Kidney epithelial cell (primary cell): ENCODE measurements around the gene ADH6. TPM values are rescaled to one million over a fixed set of nuclear protein-coding genes. Genes with fewer than 3 reads are reported as not detected.
"Not testable (repeated sequence)": the region's sequence is repeated elsewhere in the genome, so short reads cannot be mapped to it uniquely, and the experiment has no call there.

Experiments
- DNase-seq: peaks from one replicate; pipeline ENCODE4 v3.0.0-alpha.2; 2010; ENCODE audit warnings: low read depth
- H3K27me3 ChIP-seq: 2 replicates; pipeline ENCODE4 v1.6.0; 2011; ENCODE audit warnings: low read length; ENCODE audit not compliant: control insufficient read depth, insufficient read depth
- H3K36me3 ChIP-seq: 2 replicates; pipeline ENCODE4 v1.5.1; 2011; ENCODE audit warnings: low read length; ENCODE audit not compliant: control insufficient read depth, insufficient read depth
- H3K4me3 ChIP-seq: 2 replicates; pipeline ENCODE4 v1.5.1; 2011; ENCODE audit warnings: low read depth, mild to moderate bottlenecking, control low read depth, low read length
- CTCF ChIP-seq: IDR thresholded peaks from 2 replicates; pipeline ENCODE4 v1.5.1; 2011; ENCODE audit warnings: mild to moderate bottlenecking, moderate library complexity, low read length, control low read depth, inconsistent platforms; ENCODE audit not compliant: insufficient read depth, poor library complexity, severe bottlenecking
- total RNA-seq: library from RNA; depleted of rRNA; stranded (reverse); fragments of >200 nt; gene quantifications from 2 replicates; pipeline ENCODE4 v1.2.3, GENCODE V29; 2015

The ADH6 gene
- total RNA-seq, 1 donor from 2014 or later, result not detected

GRCh38 chr4:99201690-99202089, 17.4 kb downstream of the ADH6 start:
- no peak for DNase-seq
- TF ChIP-seq CTCF, result no peak
- Histone ChIP-seq H3K36me3 (no peaks in the 10 kb centered on the region), H3K4me3 (no peak overlapping the region), H3K27me3 (no peaks in the 10 kb centered on the region)

GRCh38 chr4:99200138-99200537, 18.9 kb downstream of the ADH6 start:
- Histone ChIP-seq H3K36me3 (no peaks in the 10 kb centered on the region), H3K27me3 (no peaks in the 10 kb centered on the region), H3K4me3 (no peak overlapping the region)
- TF ChIP-seq CTCF, result no peak
- no peak for DNase-seq

GRCh38 chr4:99190336-99190735, 28.7 kb downstream of the ADH6 start:
- TF ChIP-seq CTCF, result no peak
- no peaks in the 10 kb centered on the region for H3K27me3 ChIP-seq
- H3K36me3 ChIP-seq, result no peaks in the 10 kb centered on the region
- no peak overlapping the region for H3K4me3 ChIP-seq
- DNase-seq, result no peak

DNA sequence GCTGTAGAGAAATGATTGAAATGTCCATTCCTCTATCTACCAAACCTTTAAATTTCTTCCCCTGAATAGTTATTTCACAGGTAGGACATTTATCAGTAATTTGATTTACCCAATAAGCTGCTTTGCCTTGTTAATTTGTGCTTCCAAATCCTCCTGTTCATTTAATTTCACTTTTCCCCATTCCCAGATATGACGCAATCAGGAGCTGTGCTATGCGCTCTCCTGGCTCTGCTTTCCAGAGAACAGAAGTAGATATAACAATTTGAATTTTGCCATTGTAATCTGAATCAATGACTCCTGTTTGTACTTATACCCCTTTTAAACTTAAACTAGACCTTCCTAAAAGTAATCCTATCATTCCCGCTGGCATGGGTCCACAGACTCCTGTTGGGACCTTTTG, 29.1 kb downstream of the ADH6 start:
- H3K4me3 ChIP-seq, DNase-seq, H3K27me3 ChIP-seq, H3K36me3 ChIP-seq: not testable (repeated sequence)

DNA sequence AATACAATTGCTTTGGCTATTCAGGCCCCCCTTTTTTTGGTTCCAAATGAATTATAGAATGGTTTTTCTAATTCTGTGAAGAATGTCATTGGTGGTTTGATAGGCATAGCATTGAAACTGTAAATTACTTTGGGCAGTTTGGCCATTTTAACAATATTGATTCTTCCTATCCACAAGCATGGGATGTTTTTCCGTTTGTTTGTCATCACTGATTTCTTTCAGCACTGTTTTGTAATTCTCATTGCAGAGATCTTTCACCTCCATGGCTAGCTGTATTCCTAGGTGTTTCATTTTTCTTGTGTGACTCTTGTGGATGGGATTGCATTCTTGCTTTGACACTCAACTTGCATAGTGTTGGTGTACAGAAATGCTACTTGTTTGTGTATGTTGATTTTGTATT, 33.0 kb downstream of the ADH6 start:
- no peak for DNase-seq
- no peak for TF ChIP-seq CTCF
- H3K36me3 ChIP-seq, result no peaks in the 10 kb centered on the region
- H3K4me3 ChIP-seq, result no peak overlapping the region
- H3K27me3 ChIP-seq, result no peaks in the 10 kb centered on the region

DNA sequence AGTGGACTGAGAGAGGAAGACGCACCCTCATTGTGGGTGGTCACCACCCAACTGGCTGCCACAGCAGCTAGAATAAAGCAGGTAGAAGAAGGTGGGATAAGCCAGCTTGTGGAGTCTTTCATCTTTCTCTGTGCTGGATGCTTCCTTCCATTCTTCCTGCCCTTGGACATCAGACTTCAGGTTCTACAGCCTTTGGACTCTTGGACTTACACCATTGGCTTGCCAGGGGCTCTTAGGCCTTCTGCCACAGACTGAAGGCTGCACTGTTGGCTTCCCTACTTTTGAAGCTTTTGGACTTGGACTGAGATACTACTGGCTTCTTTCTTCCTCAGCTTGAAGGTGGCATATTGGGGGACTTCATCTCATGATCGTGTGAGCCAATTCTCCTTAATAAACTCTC, 33.5 kb downstream of the ADH6 start:
- DNase-seq, result no peak
- no peaks in the 10 kb centered on the region for H3K36me3 ChIP-seq
- H3K4me3 ChIP-seq, result no peak overlapping the region
- no peaks in the 10 kb centered on the region for H3K27me3 ChIP-seq
- no peak for TF ChIP-seq CTCF
